Measurements from ENCODE around the gene EFCC1. TPM values are rescaled to one million over a fixed set of nuclear protein-coding genes. Genes with fewer than 3 reads are reported as not detected.

EFCC1 gene
- total RNA-seq, 2 experiments from 2014 or later, result 0.10 to 0.20 TPM

DNA sequence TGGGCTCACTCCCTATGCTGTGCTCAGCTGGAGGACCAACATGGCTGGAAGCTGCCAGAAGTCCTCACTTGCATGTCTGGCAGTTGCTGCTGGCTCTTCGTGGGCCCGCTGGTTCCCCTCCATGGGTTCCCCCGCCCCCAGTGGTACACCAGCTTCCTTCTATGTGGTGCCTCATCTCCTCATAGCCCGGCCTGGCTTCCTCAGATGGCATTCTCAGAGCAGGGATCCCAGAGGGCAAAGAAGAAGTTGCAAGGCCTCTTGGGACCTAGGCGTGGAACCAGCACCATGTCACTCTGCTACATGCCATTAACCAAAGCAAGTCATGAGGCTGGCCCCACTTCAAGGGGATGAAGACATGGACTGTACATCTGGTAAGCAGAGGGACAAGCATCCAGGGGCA is 4.4 kb upstream of the EFCC1 start:
- peaks cover 35% of the 10 kb centered on the region for H3K4me1 Mint-ChIP-seq (ENCODE audit: low read depth)
- CTCF ChIA-PET, result interaction anchor here (4.0 kb wide), 1 partner anchor 26 kb away, joined by 30 read pairs; no protein-coding TSS in a partner anchor
- no peak overlapping the region for H3K4me3 Mint-ChIP-seq
- intact Hi-C loops (cut with micrococcal nuclease), result loop anchor here (10.0 kb wide), 1 partner anchor 318 kb away; a partner anchor contains a TSS
- H3K36me3 Mint-ChIP-seq (ENCODE audit: low read depth), result no peaks in the 10 kb centered on the region
- H3K27ac Mint-ChIP-seq, result no peak overlapping the region
- H3K9me3 Mint-ChIP-seq, result no peaks in the 10 kb centered on the region
- peaks cover 5% of the 10 kb centered on the region for H3K27me3 Mint-ChIP-seq (ENCODE audit: low read depth)
- no peak for DNase-seq

DNA sequence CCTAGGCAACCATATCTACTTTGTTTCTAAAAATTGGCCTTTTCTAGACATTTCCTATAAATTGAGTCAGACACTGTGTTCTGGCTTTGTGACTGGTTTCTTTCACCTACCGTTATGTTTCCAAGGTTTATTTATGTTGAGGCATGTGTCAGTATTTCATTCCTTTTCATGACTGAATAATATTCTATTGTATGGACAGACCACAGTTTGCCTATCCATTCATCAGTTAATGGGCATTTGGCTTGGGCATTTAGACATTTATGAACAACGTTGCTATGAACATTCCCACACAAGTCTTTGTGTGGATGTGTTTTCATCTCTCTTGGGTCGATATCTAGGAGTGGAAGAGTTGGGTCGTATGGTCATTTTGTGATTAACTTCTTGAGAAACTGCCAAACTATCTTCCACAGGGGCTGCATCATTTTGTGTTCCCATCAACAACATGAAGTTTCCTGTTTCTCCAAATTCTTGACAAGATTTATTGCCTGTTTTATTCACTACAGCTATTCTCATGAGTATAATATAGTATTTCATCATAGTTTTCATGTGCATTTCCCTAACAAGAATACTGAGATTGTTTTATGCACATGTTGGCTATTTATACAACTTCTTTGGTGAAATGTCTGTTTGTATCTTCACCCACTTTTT is 3.5 kb upstream of the EFCC1 start:
- Mint-ChIP-seq H3K4me3 (no peak overlapping the region), H3K27me3 (ENCODE audit: low read depth) (peaks cover 11% of the 10 kb centered on the region), H3K27ac (no peak overlapping the region), H3K36me3 (ENCODE audit: low read depth) (no peaks in the 10 kb centered on the region), H3K4me1 (ENCODE audit: low read depth) (peaks cover 40% of the 10 kb centered on the region), H3K9me3 (no peaks in the 10 kb centered on the region)
- no peak for DNase-seq
- CTCF ChIA-PET, result interaction anchor here (1.7 to 8.4 kb wide), 4 partner anchors 17 to 56 kb away, joined by 6 to 74 read pairs (median 22); no protein-coding TSS in a partner anchor
- intact Hi-C loops (cut with micrococcal nuclease), result loop anchor here (10.0 kb wide), 1 partner anchor 317 kb away; a partner anchor contains a TSS

DNA sequence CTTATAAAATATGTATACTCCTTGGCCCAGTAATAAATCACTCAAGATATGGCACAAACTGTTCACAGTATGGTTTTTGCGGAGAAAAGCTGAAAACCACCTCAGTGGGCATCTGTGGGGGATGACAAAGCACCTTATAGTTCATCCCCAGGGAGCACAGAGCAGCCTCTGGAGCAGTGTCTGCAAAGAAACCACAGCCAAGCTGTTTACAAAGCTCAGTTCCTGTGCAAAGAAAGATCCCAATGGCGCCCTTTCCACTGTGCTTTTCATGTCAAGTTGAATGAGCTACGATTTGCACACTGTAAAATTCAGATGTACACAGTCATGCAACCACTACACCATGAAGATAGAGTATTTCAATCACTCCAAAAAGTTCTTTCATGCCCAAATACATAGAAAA is 2.5 kb upstream of the EFCC1 start:
- no peak for DNase-seq
- CTCF ChIA-PET, result interaction anchor here (1.0 to 8.4 kb wide), 5 partner anchors 16 to 164 kb away, joined by 3 to 74 read pairs (median 8); no protein-coding TSS in a partner anchor
- Mint-ChIP-seq H3K4me1 (ENCODE audit: low read depth) (peaks cover 48% of the 10 kb centered on the region), H3K9me3 (no peaks in the 10 kb centered on the region), H3K36me3 (ENCODE audit: low read depth) (no peaks in the 10 kb centered on the region), H3K27ac (no peak overlapping the region), H3K4me3 (no peak overlapping the region), H3K27me3 (ENCODE audit: low read depth) (peaks cover 20% of the 10 kb centered on the region)
- intact Hi-C loops (cut with micrococcal nuclease), result loop anchor here (10.0 kb wide), 1 partner anchor 316 kb away; a partner anchor contains a TSS

DNA sequence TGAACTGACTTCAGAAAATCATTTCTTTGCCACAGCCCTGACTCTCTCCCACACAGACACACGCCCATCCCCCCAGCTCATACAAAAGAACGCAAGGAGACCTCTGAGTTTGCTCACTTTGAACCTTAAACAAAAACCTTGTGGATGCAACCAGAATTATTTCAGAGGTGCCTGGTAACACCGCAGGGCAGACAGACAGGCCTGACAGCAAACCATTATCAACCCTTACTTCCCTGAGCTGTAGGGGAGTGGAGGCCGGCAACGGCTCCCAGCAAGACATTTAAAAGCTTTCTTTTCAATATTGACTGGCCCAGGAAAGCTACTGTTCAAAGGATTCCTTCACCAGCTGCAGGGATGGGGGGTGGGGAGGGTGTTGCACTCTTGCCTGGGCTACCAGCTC is 2.0 kb upstream of the EFCC1 start:
- CTCF ChIA-PET, result interaction anchor here (1.0 to 8.4 kb wide), 6 partner anchors 16 to 246 kb away, joined by 3 to 74 read pairs (median 7); no protein-coding TSS in a partner anchor
- intact Hi-C loops (cut with micrococcal nuclease), result loop anchor here (10.0 kb wide), 1 partner anchor 316 kb away; a partner anchor contains a TSS
- Mint-ChIP-seq H3K4me3 (no peak overlapping the region), H3K27ac (no peak overlapping the region), H3K4me1 (ENCODE audit: low read depth) (peaks cover 50% of the 10 kb centered on the region), H3K27me3 (ENCODE audit: low read depth) (peaks cover 20% of the 10 kb centered on the region), H3K36me3 (ENCODE audit: low read depth) (no peaks in the 10 kb centered on the region), H3K9me3 (no peaks in the 10 kb centered on the region)
- DNase-seq, result no peak

DNA sequence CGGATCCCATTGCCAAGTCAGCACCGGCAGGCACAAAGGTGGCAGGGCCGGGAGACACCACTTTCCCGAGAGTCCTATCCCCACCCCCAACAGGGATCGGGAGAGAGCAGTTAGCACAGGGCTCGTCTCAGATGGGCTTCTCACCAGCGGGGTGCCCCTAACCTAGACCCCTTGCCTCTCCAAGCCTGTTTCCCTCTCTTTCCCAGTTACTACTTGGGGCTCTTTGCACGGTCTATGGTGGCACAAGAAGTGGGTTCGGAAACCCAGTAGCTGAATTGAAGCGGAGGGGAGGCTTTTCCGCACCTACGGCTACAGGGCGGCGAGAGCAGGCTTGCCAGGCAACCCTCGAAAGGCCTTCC is 383 bp upstream of the EFCC1 start:
- CTCF ChIA-PET, result interaction anchor here (1.3 to 8.4 kb wide), 2 partner anchors 14 to 26 kb away, joined by 3 to 74 read pairs; no protein-coding TSS in a partner anchor
- intact Hi-C loops (cut with micrococcal nuclease), result loop anchor here (5.0 kb wide), 1 partner anchor 123 kb away; the partner anchor contains the start of gene ACAD9
- Mint-ChIP-seq H3K36me3 (ENCODE audit: low read depth) (no peaks in the 10 kb centered on the region), H3K9me3 (no peaks in the 10 kb centered on the region), H3K4me3 (peak overlapping the region; percentile 51), H3K27ac (no peak overlapping the region), H3K4me1 (ENCODE audit: low read depth) (peaks cover 44% of the 10 kb centered on the region), H3K27me3 (ENCODE audit: low read depth) (peaks cover 21% of the 10 kb centered on the region)
- no peak for DNase-seq

DNA sequence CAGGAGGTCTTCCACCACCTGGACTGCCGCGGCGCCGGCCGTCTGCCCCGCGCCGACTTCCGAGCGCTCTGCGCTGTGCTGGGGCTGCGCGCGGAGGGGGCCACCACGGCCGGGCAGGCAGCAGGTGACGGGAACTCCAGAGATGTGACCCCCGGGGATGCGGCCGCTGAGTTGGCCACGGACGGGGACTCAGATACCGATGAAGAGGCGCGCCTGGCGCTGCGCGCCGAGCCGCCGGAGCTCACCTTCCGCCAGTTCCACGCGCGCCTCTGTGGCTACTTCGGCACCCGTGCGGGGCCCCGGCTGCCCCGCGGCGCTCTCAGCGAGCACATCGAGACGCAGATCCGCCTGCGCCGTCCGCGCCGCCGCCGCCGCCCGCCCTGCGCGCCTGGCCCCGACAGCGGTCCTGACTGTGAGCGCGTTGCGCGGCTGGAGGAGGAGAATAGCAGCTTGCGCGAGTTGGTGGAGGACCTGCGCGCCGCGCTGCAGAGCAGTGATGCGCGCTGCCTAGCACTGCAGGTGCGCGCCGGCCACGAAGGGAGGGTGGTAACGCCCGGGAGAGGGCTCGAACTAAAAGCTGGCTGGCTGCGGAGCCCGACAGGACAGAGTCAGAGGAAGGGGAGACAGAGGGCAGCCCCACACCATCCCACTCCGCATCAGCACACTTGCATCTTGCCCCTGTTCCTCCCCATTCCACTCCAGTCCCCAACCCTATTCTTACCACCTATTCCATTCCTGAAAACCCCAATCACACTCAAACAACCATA is 885 bp downstream of the EFCC1 start:
- peak; percentile 52 for DNase-seq
- H3K9me3 Mint-ChIP-seq, result no peaks in the 10 kb centered on the region
- peaks cover 21% of the 10 kb centered on the region for H3K27me3 Mint-ChIP-seq (ENCODE audit: low read depth)
- CTCF ChIA-PET, result interaction anchor here (1.0 to 8.4 kb wide), 4 partner anchors 13 to 244 kb away, joined by 3 to 74 read pairs (median 14); no protein-coding TSS in a partner anchor
- H3K4me1 Mint-ChIP-seq (ENCODE audit: low read depth), result peaks cover 38% of the 10 kb centered on the region
- no peaks in the 10 kb centered on the region for H3K36me3 Mint-ChIP-seq (ENCODE audit: low read depth)
- H3K4me3 Mint-ChIP-seq, result peak overlapping the region; percentile 58
- H3K27ac Mint-ChIP-seq, result no peak overlapping the region
- intact Hi-C loops (cut with micrococcal nuclease), result loop anchor here (1.0 to 5.0 kb wide), 3 partner anchors 8 to 125 kb away; partner anchors contain the start of genes ACAD9 and CFAP92

DNA sequence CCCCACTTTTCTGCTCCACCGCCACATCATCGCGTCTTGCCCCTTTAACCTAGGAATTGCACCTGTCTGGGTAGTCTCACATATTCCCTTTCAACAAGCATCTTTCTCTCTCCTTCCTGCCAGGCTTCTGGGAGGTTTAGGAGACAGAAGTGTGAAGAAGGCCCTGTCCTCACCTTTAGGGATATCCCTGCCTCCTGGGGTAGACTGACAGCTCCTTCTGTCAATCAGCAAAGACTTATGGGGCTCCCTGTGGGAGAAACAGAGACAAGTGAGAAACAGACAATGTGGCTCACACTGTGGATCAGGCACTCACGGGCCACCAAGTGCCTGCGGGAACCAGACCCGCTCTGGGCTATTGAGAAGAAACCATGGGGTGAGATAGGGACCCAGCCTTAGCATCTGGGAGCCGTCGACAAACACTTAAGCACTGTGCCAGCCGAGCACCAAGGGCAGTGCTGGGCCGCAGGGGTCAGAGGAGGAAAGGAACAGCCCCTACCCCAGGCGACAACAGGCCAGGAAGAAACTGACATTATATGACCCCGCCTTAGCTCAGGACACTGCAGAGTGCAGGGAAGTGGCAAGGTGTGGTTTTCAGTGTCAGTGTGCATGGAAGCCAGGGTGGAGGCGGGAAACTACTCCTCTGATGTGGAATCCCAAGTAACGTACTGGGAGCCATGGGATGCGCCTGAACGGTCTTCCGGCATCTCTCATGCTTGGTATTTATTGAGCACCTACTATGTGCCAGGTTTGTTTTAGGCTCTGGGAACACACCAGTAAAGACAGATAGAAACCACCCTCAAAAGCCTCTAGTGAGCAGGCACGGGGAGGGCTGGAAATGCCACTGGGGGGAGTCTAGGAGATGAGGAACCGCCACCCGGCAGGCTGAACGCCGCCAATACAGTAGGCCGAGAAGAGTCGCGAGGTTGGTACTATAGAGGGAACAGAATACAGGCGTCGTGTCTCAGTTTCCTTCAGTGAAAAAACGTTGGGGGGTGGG is 1.8 kb downstream of the EFCC1 start:
- Mint-ChIP-seq H3K4me3 (peak overlapping the region; percentile 58), H3K4me1 (ENCODE audit: low read depth) (peaks cover 38% of the 10 kb centered on the region), H3K36me3 (ENCODE audit: low read depth) (no peaks in the 10 kb centered on the region), H3K9me3 (no peaks in the 10 kb centered on the region), H3K27me3 (ENCODE audit: low read depth) (peaks cover 21% of the 10 kb centered on the region), H3K27ac (no peak overlapping the region)
- no peak for DNase-seq
- CTCF ChIA-PET, result interaction anchor here (1.0 to 8.4 kb wide), 7 partner anchors 12 to 243 kb away, joined by 3 to 74 read pairs (median 4); no protein-coding TSS in a partner anchor
- intact Hi-C loops (cut with micrococcal nuclease), result loop anchor here (1.0 to 5.0 kb wide), 4 partner anchors 9 to 126 kb away; partner anchors contain the start of genes ACAD9 and CFAP92

DNA sequence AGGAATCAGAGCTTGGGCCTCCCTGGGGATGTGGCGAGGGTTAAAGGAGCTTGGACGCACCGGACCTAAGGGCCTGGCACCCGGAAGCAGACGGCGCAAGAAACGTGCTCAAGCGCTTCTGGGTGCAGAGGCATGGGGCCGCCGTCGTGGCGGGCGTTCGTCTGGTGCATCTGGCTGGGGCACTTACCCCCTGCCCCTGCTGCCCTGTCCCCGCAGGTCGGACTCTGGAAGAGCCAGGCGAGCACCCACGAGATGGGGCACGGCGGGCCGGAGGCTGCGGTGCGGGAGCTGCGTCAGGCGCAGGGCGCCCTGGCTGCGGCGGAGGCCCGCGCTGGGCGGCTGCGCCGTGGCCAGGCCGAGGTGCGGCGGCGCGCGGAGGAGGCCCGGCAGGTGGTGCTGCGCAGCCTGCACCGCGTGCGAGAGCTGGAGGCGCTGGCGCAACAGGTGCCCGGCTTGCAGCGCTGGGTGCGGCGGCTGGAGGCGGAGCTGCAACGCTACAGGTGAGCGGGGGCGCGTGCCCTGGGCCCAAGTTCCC is 2.5 kb downstream of the EFCC1 start:
- Mint-ChIP-seq H3K27me3 (ENCODE audit: low read depth) (peaks cover 21% of the 10 kb centered on the region), H3K27ac (no peak overlapping the region), H3K4me3 (peak overlapping the region; percentile 53), H3K4me1 (ENCODE audit: low read depth) (peaks cover 36% of the 10 kb centered on the region), H3K9me3 (no peaks in the 10 kb centered on the region), H3K36me3 (ENCODE audit: low read depth) (no peaks in the 10 kb centered on the region)
- DNase-seq, result peak; percentile 69
- intact Hi-C loops (cut with micrococcal nuclease), result loop anchor here (1.0 to 5.0 kb wide), 5 partner anchors 13 to 242 kb away; partner anchors contain the start of gene ACAD9
- CTCF ChIA-PET, result interaction anchor here (0.8 to 8.4 kb wide), 8 partner anchors 8 to 243 kb away, joined by 3 to 74 read pairs (median 4); no protein-coding TSS in a partner anchor

DNA sequence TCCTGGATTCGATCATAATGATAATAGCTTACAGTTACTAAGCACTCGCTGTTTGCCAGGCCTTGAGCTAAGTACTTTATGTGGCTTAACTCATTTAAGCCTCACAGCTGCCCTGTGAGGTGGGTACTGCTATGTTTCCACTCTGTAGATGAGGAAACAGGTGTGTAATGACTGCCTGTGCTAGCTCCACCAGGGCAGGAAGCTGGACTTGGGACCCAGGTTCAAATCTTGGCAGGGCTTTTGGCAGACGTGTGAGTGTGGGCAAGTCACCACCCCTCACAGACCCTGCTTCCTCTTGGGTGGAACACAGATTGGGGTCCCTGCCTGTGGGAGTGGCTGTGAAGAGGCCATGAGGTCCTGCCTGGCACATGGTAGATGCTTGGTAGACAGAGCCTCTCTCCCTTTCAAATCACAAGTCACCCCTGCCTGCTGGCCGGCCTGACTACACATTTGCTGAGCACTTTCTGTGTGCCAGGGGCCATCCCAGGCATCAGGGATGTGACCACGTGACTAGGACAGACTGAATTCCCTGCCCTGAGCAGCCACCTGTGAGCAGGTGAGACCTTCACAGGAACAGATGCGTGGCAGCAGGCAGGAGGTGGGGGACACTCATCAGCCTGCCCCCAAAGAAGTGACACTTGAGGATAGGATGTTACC is 3.7 kb downstream of the EFCC1 start:
- CTCF ChIA-PET, result interaction anchor here (0.7 to 8.4 kb wide), 6 partner anchors 9 to 114 kb away, joined by 3 to 74 read pairs (median 6); no protein-coding TSS in a partner anchor
- intact Hi-C loops (cut with micrococcal nuclease), result loop anchor here (1.0 to 5.0 kb wide), 3 partner anchors 12 to 241 kb away; partner anchors contain the start of gene ACAD9
- no peak for DNase-seq
- H3K4me3 Mint-ChIP-seq, result no peak overlapping the region
- no peaks in the 10 kb centered on the region for H3K9me3 Mint-ChIP-seq
- peaks cover 21% of the 10 kb centered on the region for H3K27me3 Mint-ChIP-seq (ENCODE audit: low read depth)
- no peak overlapping the region for H3K27ac Mint-ChIP-seq
- no peaks in the 10 kb centered on the region for H3K36me3 Mint-ChIP-seq (ENCODE audit: low read depth)
- peaks cover 28% of the 10 kb centered on the region for H3K4me1 Mint-ChIP-seq (ENCODE audit: low read depth)

DNA sequence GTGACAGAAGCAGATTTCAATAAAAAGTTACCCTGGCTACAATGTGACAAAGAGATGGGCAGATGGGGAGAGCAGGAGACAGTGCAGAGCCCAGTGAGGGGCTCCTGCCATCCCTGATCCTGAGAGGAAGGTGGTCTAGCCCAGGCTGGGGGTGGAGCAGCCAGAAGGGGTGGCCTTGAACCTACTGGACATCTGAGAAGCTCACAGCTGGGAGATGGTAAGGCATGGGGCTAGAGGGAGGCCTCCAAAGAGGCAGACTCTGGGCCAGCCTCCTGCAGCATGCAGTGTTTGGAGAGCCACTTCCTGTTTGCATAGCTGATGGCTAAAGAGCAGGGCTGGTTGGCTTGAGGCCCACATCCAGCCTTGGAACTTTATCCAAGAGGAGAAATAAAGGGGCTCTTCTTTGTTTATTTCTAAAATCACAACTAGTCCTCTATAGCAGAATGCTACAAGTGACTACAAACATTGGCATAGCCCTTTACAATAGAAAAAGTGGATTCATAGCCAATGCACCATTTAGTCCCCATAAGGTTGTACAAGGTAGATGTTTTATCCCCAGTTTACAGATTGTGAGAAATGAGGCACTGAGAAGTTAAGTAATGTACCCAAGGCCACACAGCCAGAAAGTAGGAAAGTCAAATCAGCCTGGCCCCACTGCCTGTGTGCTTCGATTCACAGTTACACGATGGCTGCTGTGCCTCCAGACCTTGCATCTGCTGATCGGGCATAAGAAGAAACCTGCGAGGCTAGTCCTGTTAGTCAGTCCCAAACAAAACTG is 4.6 kb downstream of the EFCC1 start:
- H3K36me3 Mint-ChIP-seq (ENCODE audit: low read depth), result no peaks in the 10 kb centered on the region
- intact Hi-C loops (cut with micrococcal nuclease), result no loop called here
- peaks cover 26% of the 10 kb centered on the region for H3K4me1 Mint-ChIP-seq (ENCODE audit: low read depth)
- no peak overlapping the region for H3K4me3 Mint-ChIP-seq
- no peaks in the 10 kb centered on the region for H3K9me3 Mint-ChIP-seq
- peaks cover 16% of the 10 kb centered on the region for H3K27me3 Mint-ChIP-seq (ENCODE audit: low read depth)
- CTCF ChIA-PET, result interaction anchor here (6.6 to 8.4 kb wide), 2 partner anchors 9 to 35 kb away, joined by 25 to 74 read pairs; no protein-coding TSS in a partner anchor
- DNase-seq, result no peak
- H3K27ac Mint-ChIP-seq, result no peak overlapping the region
